Lung (tissue), 12 donors: ENCODE measurements around the gene SLC22A4. TPM values are rescaled to one million over a fixed set of nuclear protein-coding genes. Genes with fewer than 3 reads are reported as not detected.

ENCODE experiments used
- ATAC-seq: fragments of 200-7000 bp; cut with Tn5 transposase; one replicate; pipeline ENCODE4 v1.9.1; 2020; ENCODE audit warnings: moderate number of reproducible peaks; ENCODE audit not compliant: insufficient read depth, low FRiP score
- DNase-seq, 3 donors: peaks; one replicate each; pipeline ENCODE4 v3.0.0-alpha.2; 2013 to 2017
- H3K27ac ChIP-seq, 2 donors: one replicate each; pipeline ENCODE4 v1.5.1; 2013; ENCODE audit warnings: mild to moderate bottlenecking in 2 of 2, moderate library complexity in 2 of 2, control low read depth in 1 of 2, inconsistent platforms in 1 of 2, low read depth in 1 of 2, low read length in 1 of 2
- H3K27me3 ChIP-seq, 3 donors: one replicate each; pipeline ENCODE4 v1.5.1; 2013; ENCODE audit warnings: low read length in 2 of 3; ENCODE audit not compliant: control insufficient read depth in 3 of 3, insufficient read depth in 3 of 3
- H3K36me3 ChIP-seq, 4 donors: one replicate each; pipeline ENCODE4 v1.5.1; 2013; ENCODE audit warnings: low read length in 4 of 4, mild to moderate bottlenecking in 1 of 4, moderate library complexity in 1 of 4; ENCODE audit not compliant: control insufficient read depth in 4 of 4, insufficient read depth in 4 of 4
- H3K4me1 ChIP-seq, 5 donors: one replicate each; pipeline ENCODE4 v1.5.1; 2013; ENCODE audit warnings: low read length in 5 of 5, mild to moderate bottlenecking in 2 of 5, moderate library complexity in 1 of 5; ENCODE audit not compliant: control insufficient read depth in 5 of 5, insufficient read depth in 5 of 5
- H3K4me3 ChIP-seq: one replicate; pipeline ENCODE4 v1.5.1; 2013; ENCODE audit warnings: mild to moderate bottlenecking, control low read depth, moderate library complexity
- H3K9ac ChIP-seq, 2 donors: one replicate each; pipeline ENCODE4 v1.5.1; 2013; ENCODE audit warnings: low read length in 2 of 2, control low read depth in 1 of 2; ENCODE audit not compliant: insufficient read depth in 1 of 2
- H3K9me3 ChIP-seq, 4 donors: one replicate each; pipeline ENCODE4 v1.5.1; 2013; ENCODE audit warnings: low read length in 3 of 4, mild to moderate bottlenecking in 1 of 4, moderate library complexity in 1 of 4; ENCODE audit not compliant: control insufficient read depth in 4 of 4, insufficient read depth in 3 of 4
- WGBS, 2 donors: extraction: QIAGEN DNeasy Blood & Tissue Kit; methylation state at CpG; one replicate each; pipeline ENCODE4 v1.1.7; 2013; 5-methylcytosine and 5-hydroxymethylcytosine counted together
- polyA plus RNA-seq, 2 donors: library from polyadenylated mRNA; stranded (reverse); fragments of 200-250 nt; gene quantifications; one replicate each; pipeline ENCODE4 v1.2.1, GENCODE V29; 2013
- total RNA-seq, 2 donors: library from RNA; depleted of rRNA in 1 of 2; stranded (reverse); fragments of >200 nt in 1 of 2; gene quantifications; one replicate each; pipeline ENCODE4 v1.2.1, GENCODE V29; 2014 to 2021
- TF ChIP-seq, protein P1 (sequence below): IDR thresholded peaks from 2 replicates; pipeline ENCODE4 v1.5.1; 2012; ENCODE audit warnings: mild to moderate bottlenecking; ENCODE audit errors: control extremely low read depth, extremely low read depth
- donor health status: control.
- donor health status: control.
- donor health status: Bipolar disorder and iron deficiency.
- donor health status: healthy.
- donor health status: DM: yes; HTN: yes; CAD: no.

The SLC22A4 gene
- total and polyA plus RNA-seq, 4 donors = 3.6 to 18.1 (median 13.3) TPM

GRCh38 chr5:132297211-132297940, 3.2 kb downstream of the SLC22A4 start:
- Histone ChIP-seq H3K27ac (no peak overlapping the region), H3K4me3 (no peak overlapping the region), H3K9me3 (no peaks in the 10 kb centered on the region), H3K4me1 (peaks cover 0 to 21% (median 4%) of the 10 kb centered on the region in 5 donors), H3K27me3 (peaks cover 0 to 9% (median 0%) of the 10 kb centered on the region in 3 donors), H3K9ac (no peak overlapping the region), H3K36me3 (no peaks in the 10 kb centered on the region)
- TF ChIP-seq, protein P1, sequence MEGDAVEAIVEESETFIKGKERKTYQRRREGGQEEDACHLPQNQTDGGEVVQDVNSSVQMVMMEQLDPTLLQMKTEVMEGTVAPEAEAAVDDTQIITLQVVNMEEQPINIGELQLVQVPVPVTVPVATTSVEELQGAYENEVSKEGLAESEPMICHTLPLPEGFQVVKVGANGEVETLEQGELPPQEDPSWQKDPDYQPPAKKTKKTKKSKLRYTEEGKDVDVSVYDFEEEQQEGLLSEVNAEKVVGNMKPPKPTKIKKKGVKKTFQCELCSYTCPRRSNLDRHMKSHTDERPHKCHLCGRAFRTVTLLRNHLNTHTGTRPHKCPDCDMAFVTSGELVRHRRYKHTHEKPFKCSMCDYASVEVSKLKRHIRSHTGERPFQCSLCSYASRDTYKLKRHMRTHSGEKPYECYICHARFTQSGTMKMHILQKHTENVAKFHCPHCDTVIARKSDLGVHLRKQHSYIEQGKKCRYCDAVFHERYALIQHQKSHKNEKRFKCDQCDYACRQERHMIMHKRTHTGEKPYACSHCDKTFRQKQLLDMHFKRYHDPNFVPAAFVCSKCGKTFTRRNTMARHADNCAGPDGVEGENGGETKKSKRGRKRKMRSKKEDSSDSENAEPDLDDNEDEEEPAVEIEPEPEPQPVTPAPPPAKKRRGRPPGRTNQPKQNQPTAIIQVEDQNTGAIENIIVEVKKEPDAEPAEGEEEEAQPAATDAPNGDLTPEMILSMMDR = no peak
- WGBS, 2 donors = 96 to 97% methylated on average over 4 of the region's 4 CpGs
- no peak for ATAC-seq
- DNase-seq = no peak

- no peak for ATAC-seq
- WGBS, 2 donors = 45 to 62% methylated on average over 6 of the region's 6 CpGs
- no peaks in the 10 kb centered on the region for H3K9me3 ChIP-seq
- peaks cover 0 to 9% (median 0%) of the 10 kb centered on the region in 3 donors for H3K27me3 ChIP-seq
- H3K9ac ChIP-seq = no peak overlapping the region
- H3K4me1 ChIP-seq = peaks cover 0 to 13% (median 0%) of the 10 kb centered on the region in 5 donors
- TF ChIP-seq, protein P1 = no peak
- peak overlapping the region in 1 of 2 donors; percentile 6 for H3K27ac ChIP-seq
- H3K4me3 ChIP-seq = no peak overlapping the region
- no peaks in the 10 kb centered on the region for H3K36me3 ChIP-seq
- DNase-seq = peak in 1 of 3 donors; percentile 37
Measured at GRCh38 chr5:132298298-132299212, 4.4 kb downstream of the SLC22A4 start.

DNA sequence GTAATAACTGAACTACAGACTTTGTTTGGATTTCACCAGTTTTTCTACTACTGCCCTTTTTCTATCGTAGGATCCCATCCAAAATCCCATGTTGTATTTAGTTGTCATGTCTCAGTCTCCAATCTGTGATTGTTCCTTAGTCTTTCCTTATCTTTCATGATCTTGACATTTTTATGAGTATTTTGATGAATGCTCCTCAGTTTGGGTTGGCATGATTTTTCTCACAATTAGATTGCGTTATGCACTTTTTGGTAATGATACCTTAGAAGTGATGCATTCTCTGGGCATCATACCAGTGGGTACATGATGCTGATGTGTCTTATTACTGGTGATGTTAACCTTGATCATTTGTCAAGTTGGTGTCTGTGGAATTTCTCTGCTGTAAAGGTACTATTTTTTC, 5.7 kb downstream of the SLC22A4 start:
- Histone ChIP-seq H3K9ac (no peak overlapping the region), H3K27ac (no peak overlapping the region), H3K27me3 (peaks cover 0 to 7% (median 0%) of the 10 kb centered on the region in 3 donors), H3K4me1 (peaks cover 0 to 7% (median 0%) of the 10 kb centered on the region in 5 donors), H3K9me3 (no peaks in the 10 kb centered on the region), H3K36me3 (no peaks in the 10 kb centered on the region), H3K4me3 (no peak overlapping the region)
- no peak for ATAC-seq
- DNase-seq = no peak
- TF ChIP-seq, protein P1 = no peak
- 86 to 87% methylated on average over 2 of the region's 2 CpGs for WGBS, 2 donors
